ENCODE results near the gene LMNTD2. TPM values are rescaled to one million over a fixed set of nuclear protein-coding genes. Genes with fewer than 3 reads are reported as not detected.
A peak's percentile ranks its signal among the peaks of the same experiment; 100 is the strongest.

Gene LMNTD2
- total and polyA plus RNA-seq, 3 experiments from 2014 or later: 1.1 to 2.4 (median 1.2) TPM

GRCh38 chr11:512761-513595 lies 47.6 kb downstream of the LMNTD2 start:
- Mint-ChIP-seq H3K4me3 (peak overlapping the region in 1 of 7 donors; percentile 68), H3K27me3 (no peaks in the 10 kb centered on the region), H3K4me1 (peaks cover 0 to 6% (median 3%) of the 10 kb centered on the region in 3 donors), H3K36me3 (peaks cover 0 to 35% (median 4%) of the 10 kb centered on the region in 3 donors), H3K27ac (peak overlapping the region in 3 of 8 donors; percentile 36 to 69 (median 63)), H3K9me3 (peaks cover 3 to 7% (median 3%) of the 10 kb centered on the region in 5 donors)
- H3K36me3 ChIP-seq (ENCODE audit: insufficient read depth, low read length): peaks cover 5% of the 10 kb centered on the region
- ChIA-PET CTCF (no interaction called here), POLR2A (no interaction called here)
- H3K9me3 ChIP-seq (ENCODE audit: low read length): no peaks in the 10 kb centered on the region
- peaks cover 2% of the 10 kb centered on the region for H3K4me1 ChIP-seq (ENCODE audit: insufficient read depth, low read length)
- no peak for DNase-seq
- no peak overlapping the region for H3K27ac ChIP-seq (ENCODE audit: low read depth, low read length)
- no peaks in the 10 kb centered on the region for H3K27me3 ChIP-seq (ENCODE audit: insufficient read depth, low read length, poor library complexity, severe bottlenecking)
- H3K4me3 ChIP-seq (ENCODE audit: low read length): no peak overlapping the region

GRCh38 chr11:508956-509355 lies 51.6 kb downstream of the LMNTD2 start:
- H3K36me3 Mint-ChIP-seq: peaks cover 0 to 38% (median 4%) of the 10 kb centered on the region in 3 donors
- H3K9me3 Mint-ChIP-seq: no peaks in the 10 kb centered on the region
- Histone ChIP-seq H3K4me1 (ENCODE audit: insufficient read depth, low read length) (peaks cover 28% of the 10 kb centered on the region), H3K27ac (ENCODE audit: low read depth, low read length) (no peak overlapping the region), H3K36me3 (ENCODE audit: insufficient read depth, low read length) (peaks cover 5% of the 10 kb centered on the region), H3K27me3 (ENCODE audit: insufficient read depth, low read length, poor library complexity, severe bottlenecking) (no peaks in the 10 kb centered on the region), H3K4me3 (ENCODE audit: low read length) (no peak overlapping the region), H3K9me3 (ENCODE audit: low read length) (no peaks in the 10 kb centered on the region)
- H3K27ac Mint-ChIP-seq: peak overlapping the region in 1 of 8 donors; percentile 73
- peaks cover 0 to 3% of the 10 kb centered on the region in 2 donors for H3K27me3 Mint-ChIP-seq
- CTCF ChIA-PET: interaction anchor here (6.4 kb wide), 1 partner anchor 9 kb away, joined by 42 read pairs; no protein-coding TSS in a partner anchor
- POLR2A ChIA-PET: interaction anchor here (0.6 kb wide), 1 partner anchor 443 kb away, joined by 3 read pairs; no protein-coding TSS in a partner anchor
- DNase-seq: no peak
- H3K4me1 Mint-ChIP-seq: peaks cover 11 to 27% (median 21%) of the 10 kb centered on the region in 3 donors
- H3K4me3 Mint-ChIP-seq: peak overlapping the region in 6 of 7 donors; percentile 12 to 85 (median 19)

- peaks cover 5% of the 10 kb centered on the region for H3K36me3 ChIP-seq (ENCODE audit: insufficient read depth, low read length)
- peaks cover 11 to 36% (median 23%) of the 10 kb centered on the region in 3 donors for H3K4me1 Mint-ChIP-seq
- H3K4me3 ChIP-seq (ENCODE audit: low read length): peak overlapping the region; percentile 34
- H3K36me3 Mint-ChIP-seq: peaks cover 0 to 34% (median 4%) of the 10 kb centered on the region in 3 donors
- POLR2A ChIA-PET: interaction anchor here (2.3 to 2.7 kb wide), 2 partner anchors 28 to 301 kb away, joined by 16 to 18 read pairs; partner anchors contain the start of genes BET1L, HRAS, LRRC56 and RIC8A
- no peaks in the 10 kb centered on the region for H3K27me3 ChIP-seq (ENCODE audit: insufficient read depth, low read length, poor library complexity, severe bottlenecking)
- H3K4me1 ChIP-seq (ENCODE audit: insufficient read depth, low read length): peaks cover 31% of the 10 kb centered on the region
- no peak for DNase-seq
- peaks cover 0 to 3% of the 10 kb centered on the region in 2 donors for H3K27me3 Mint-ChIP-seq
- CTCF ChIA-PET: interaction anchor here (6.4 kb wide), 1 partner anchor 10 kb away, joined by 42 read pairs; no protein-coding TSS in a partner anchor
- no peaks in the 10 kb centered on the region for H3K9me3 ChIP-seq (ENCODE audit: low read length)
- peak overlapping the region; percentile 58 to 100 (median 83) for H3K4me3 Mint-ChIP-seq
- H3K27ac Mint-ChIP-seq: peak overlapping the region in 7 of 8 donors; percentile 50 to 97 (median 74)
- H3K9me3 Mint-ChIP-seq: no peaks in the 10 kb centered on the region
- peak overlapping the region; percentile 59 for H3K27ac ChIP-seq (ENCODE audit: low read depth, low read length)
Measured at GRCh38 chr11:507727-508515, 52.6 kb downstream of the LMNTD2 start.

- peaks cover 31% of the 10 kb centered on the region for H3K4me1 ChIP-seq (ENCODE audit: insufficient read depth, low read length)
- H3K9me3 ChIP-seq (ENCODE audit: low read length): no peaks in the 10 kb centered on the region
- peaks cover 5% of the 10 kb centered on the region for H3K36me3 ChIP-seq (ENCODE audit: insufficient read depth, low read length)
- peak within 1 kb of the TSS; percentile 95 for H3K4me3 ChIP-seq (ENCODE audit: low read length)
- Mint-ChIP-seq H3K4me1 (peaks cover 11 to 38% (median 21%) of the 10 kb centered on the region in 3 donors), H3K27me3 (peaks cover 0 to 3% of the 10 kb centered on the region in 2 donors), H3K27ac (peak within 1 kb of the TSS; percentile 97 to 100 (median 100)), H3K9me3 (no peaks in the 10 kb centered on the region), H3K4me3 (peak within 1 kb of the TSS; percentile 89 to 100 (median 98)), H3K36me3 (peaks cover 0 to 29% (median 3%) of the 10 kb centered on the region in 3 donors)
- CTCF ChIA-PET: interaction anchor here (1.1 to 6.4 kb wide), 5 partner anchors 11 to 59 kb away, joined by 3 to 42 read pairs (median 5); partner anchors contain the start of gene PTDSS2
- DNase-seq: peak; percentile 96 to 100 (median 98)
- POLR2A ChIA-PET: interaction anchor here (0.8 to 2.7 kb wide), 12 partner anchors 29 to 312 kb away, joined by 3 to 18 read pairs (median 6); partner anchors contain the start of genes BET1L, HRAS, LRRC56 and PNPLA2
- H3K27ac ChIP-seq (ENCODE audit: low read depth, low read length): peak within 1 kb of the TSS; percentile 100
- H3K27me3 ChIP-seq (ENCODE audit: insufficient read depth, low read length, poor library complexity, severe bottlenecking): no peaks in the 10 kb centered on the region
Measured at GRCh38 chr11:506995-507726, 53.4 kb downstream of the LMNTD2 start, which contains the start of gene RNH1. Gene RNH1 (minus strand): TSS chr11:507242. CDS start chr11:502162, 5,080 bp downstream.

GRCh38 chr11:506238-506994 lies 54.1 kb downstream of the LMNTD2 start:
- POLR2A ChIA-PET: interaction anchor here (0.8 to 2.7 kb wide), 13 partner anchors 12 to 313 kb away, joined by 3 to 18 read pairs (median 6); partner anchors contain the start of genes BET1L, HRAS, LRRC56 and PNPLA2
- H3K4me1 ChIP-seq (ENCODE audit: insufficient read depth, low read length): peaks cover 31% of the 10 kb centered on the region
- peaks cover 10% of the 10 kb centered on the region for H3K36me3 ChIP-seq (ENCODE audit: insufficient read depth, low read length)

GRCh38 chr11:504994-505344 lies 55.6 kb downstream of the LMNTD2 start:
- Mint-ChIP-seq H3K4me1 (peaks cover 11 to 38% (median 21%) of the 10 kb centered on the region in 3 donors), H3K4me3 (peak overlapping the region; percentile 33 to 89 (median 54)), H3K27me3 (peaks cover 0 to 4% of the 10 kb centered on the region in 2 donors), H3K36me3 (peaks cover 0 to 40% (median 3%) of the 10 kb centered on the region in 3 donors), H3K9me3 (no peaks in the 10 kb centered on the region), H3K27ac (peak overlapping the region in 7 of 8 donors; percentile 41 to 100 (median 63))
- H3K4me3 ChIP-seq (ENCODE audit: low read length): no peak overlapping the region
- ChIA-PET CTCF (interaction anchor here (1.0 to 6.4 kb wide), 3 partner anchors 11 to 200 kb away, joined by 3 to 42 read pairs (median 6); no protein-coding TSS in a partner anchor), POLR2A (interaction anchor here (0.7 kb wide), 1 partner anchor 237 kb away, joined by 3 read pairs; no protein-coding TSS in a partner anchor)
- H3K36me3 ChIP-seq (ENCODE audit: insufficient read depth, low read length): peaks cover 21% of the 10 kb centered on the region
- peak overlapping the region; percentile 100 for H3K27ac ChIP-seq (ENCODE audit: low read depth, low read length)
- H3K27me3 ChIP-seq (ENCODE audit: insufficient read depth, low read length, poor library complexity, severe bottlenecking): no peaks in the 10 kb centered on the region
- H3K4me1 ChIP-seq (ENCODE audit: insufficient read depth, low read length): peaks cover 31% of the 10 kb centered on the region
- no peaks in the 10 kb centered on the region for H3K9me3 ChIP-seq (ENCODE audit: low read length)
- DNase-seq: no peak

More at GRCh38 chr11:506238-506994, 54.1 kb downstream of the LMNTD2 start:
- peak overlapping the region; percentile 100 for H3K27ac ChIP-seq (ENCODE audit: low read depth, low read length)
- CTCF ChIA-PET: interaction anchor here (1.1 to 6.4 kb wide), 6 partner anchors 12 to 58 kb away, joined by 3 to 42 read pairs (median 6); partner anchors contain the start of gene PTDSS2
- H3K36me3 Mint-ChIP-seq: peaks cover 0 to 33% (median 3%) of the 10 kb centered on the region in 3 donors
- H3K27me3 ChIP-seq (ENCODE audit: insufficient read depth, low read length, poor library complexity, severe bottlenecking): no peaks in the 10 kb centered on the region
- H3K4me3 ChIP-seq (ENCODE audit: low read length): peak overlapping the region; percentile 95
- no peaks in the 10 kb centered on the region for H3K9me3 Mint-ChIP-seq
- H3K9me3 ChIP-seq (ENCODE audit: low read length): no peaks in the 10 kb centered on the region
- H3K4me3 Mint-ChIP-seq: peak overlapping the region; percentile 89 to 100 (median 98)
- DNase-seq: peak; percentile 96 to 98 (median 96)
- peaks cover 11 to 38% (median 21%) of the 10 kb centered on the region in 3 donors for H3K4me1 Mint-ChIP-seq
- H3K27me3 Mint-ChIP-seq: peaks cover 0 to 4% of the 10 kb centered on the region in 2 donors
- H3K27ac Mint-ChIP-seq: peak overlapping the region; percentile 97 to 100 (median 100)
